Measurements from ENCODE around the gene NAV3.

NAV3 gene

GRCh38 chr12:78261901-78262300 is 431.2 kb downstream of the NAV3 start:
- DNase-seq (ENCODE audit: low read depth), result no peak
